ENCODE measurements around the gene PDE6B.
"Not testable (repeated sequence)": the region's sequence is repeated elsewhere in the genome, so short reads cannot be mapped to it uniquely, and the experiment has no call there.

The PDE6B gene

DNA sequence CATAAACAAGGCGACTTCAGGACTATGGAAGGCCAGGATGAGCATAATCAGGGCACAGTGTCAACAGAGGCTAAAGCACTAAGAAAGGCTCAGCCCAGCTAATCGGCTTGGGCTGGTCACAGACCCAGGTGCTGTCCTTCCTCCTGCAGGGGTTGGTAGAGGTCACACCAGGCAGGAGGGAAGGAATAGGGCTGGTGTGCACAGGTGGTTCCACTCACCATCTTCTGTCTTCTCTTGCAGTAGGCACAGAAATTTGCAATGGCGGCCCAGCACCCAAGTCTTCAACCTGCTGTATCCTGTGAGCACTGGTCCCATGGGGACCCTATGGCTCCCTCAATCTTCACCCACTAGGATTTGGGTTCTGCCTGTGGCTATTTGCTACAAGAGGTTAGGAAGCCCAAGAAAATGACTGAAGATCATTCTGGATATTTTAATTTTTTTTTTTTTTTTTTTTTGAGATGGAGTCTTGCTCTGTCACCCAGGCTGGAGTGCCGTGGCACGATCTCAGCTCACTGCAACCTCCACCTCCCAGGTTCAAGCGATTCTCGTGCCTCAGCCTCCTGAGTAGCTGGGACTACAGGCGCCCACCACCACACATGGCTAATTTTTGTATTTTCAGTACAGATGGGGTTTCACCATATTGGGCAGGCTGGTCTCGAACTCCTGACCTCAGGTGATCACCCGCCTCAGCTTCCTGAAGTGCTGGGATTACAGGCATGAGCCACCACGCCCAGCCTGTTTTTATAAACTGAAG is 44.6 kb downstream of the PDE6B start:
- not testable (repeated sequence) for DNase-seq (ENCODE audit: low read depth)

- DNase-seq (ENCODE audit: low read depth) = no peak
Measured at GRCh38 chr4:671769-672168, 46.4 kb downstream of the PDE6B start.

DNA sequence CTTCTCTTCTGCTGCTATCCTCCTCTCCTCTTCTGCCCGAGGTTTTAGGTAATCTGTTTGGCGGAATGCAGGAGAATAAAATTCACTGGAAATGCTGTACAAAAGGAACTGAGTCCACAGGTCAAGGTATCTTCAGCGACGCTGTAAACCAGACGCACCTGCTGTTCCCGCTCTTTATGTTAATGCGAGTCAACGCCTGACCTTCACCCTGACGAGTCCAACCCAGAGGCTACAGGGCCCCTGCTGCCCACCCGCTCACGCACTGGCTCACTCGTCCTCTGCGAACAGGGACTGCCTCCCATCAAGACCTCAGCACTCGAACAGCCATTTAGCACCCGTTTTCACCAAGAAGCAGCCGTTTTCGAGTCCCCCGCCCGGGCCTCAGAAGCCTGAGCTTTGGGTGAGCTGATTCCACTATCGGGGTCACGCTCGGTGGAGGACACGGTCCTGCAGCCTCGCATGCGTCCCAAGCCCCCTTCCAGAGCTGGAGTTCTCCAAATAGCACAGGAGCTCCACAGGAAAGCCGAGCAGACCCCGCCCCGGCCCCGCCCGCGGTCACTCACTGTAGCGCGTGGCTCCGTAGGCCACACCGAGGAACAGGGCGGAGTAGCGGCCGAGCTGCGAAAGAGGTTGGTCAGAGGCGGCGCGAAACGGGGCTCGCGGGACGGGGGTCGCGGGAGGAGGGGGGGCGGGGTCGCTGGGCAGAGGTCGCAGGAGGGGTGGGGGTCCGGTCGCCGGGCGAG is 48.1 kb downstream of the PDE6B start:
- no peak for DNase-seq (ENCODE audit: low read depth)

- DNase-seq (ENCODE audit: low read depth) = peak; percentile 71
Measured at GRCh38 chr4:674172-675035, 49.0 kb downstream of the PDE6B start, which contains the start of the genes ATP5ME and MYL5. TSS of gene ATP5ME (minus strand) at chr4:674276. CDS start at chr4:674247, 29 bp downstream. TSS of gene MYL5 (plus strand) at chr4:674542. CDS start at chr4:678027, 3,485 bp downstream.

GRCh38 chr4:675036-675882 is 49.9 kb downstream of the PDE6B start:
- DNase-seq (ENCODE audit: low read depth) = no peak

DNA sequence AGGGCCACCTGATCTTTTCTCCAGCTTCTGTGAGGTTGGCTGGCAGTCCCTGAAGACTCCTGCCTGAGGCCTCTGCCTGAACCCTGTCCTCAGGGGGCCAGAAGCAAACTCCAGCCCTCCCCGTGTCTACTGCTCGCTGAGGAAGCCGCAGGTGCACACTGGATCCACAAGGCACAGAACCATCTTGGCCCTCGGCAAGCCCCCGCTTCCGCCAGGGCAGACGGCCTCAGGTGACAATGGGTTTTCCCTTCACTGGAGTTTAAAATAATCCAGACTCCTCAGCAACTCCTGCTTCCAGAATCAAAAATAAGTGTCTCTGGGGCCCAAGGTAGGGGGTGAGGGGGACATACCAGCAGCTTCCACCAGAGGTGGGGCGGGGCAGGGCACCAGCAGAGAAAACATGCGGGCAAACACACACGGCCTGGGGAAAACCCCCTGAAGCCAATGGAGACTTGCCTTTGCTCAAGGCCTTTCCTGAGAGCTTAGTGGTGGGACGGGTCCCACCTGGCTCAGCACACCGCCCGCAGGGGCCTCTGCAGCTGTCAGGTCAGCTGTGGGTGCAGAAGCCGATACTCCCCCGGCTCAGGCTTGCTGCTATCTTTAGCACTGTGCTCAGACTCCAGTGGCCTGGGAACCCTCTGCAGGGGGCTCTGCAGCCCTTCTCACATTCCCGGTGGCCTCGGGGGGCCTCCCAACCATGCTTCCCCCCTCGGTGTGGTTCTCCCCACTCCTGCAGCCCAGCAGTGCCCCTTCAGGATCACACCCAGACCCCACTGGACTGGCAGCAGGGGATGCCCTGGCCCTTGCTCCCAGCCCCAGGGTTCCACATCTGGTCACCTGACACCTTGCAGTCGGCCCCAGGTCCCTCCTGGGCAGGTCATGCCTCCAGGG is 50.9 kb downstream of the PDE6B start:
- DNase-seq (ENCODE audit: low read depth) = no peak

DNA sequence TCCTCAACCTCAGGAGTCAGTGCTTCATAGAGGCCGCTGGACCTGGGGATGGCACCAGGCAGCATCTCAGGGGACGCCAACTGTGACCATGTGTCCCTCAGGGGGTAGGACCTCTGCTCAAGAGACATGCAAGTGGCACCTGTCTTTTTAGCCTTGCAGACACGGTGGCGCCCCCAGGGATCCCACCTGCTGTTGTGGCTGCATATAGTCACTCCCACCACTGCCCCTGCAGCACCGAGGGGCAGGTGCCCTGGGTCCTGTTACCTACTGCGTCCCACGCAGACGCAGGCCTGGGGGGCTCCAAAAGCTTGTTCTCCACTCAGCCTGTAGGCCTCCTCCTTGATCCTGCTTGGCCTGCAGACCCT is 51.5 kb downstream of the PDE6B start:
- no peak for DNase-seq (ENCODE audit: low read depth)

GRCh38 chr4:677431-678293 is 52.3 kb downstream of the PDE6B start:
- no peak for DNase-seq (ENCODE audit: low read depth)

GRCh38 chr4:678331-679103 is 53.1 kb downstream of the PDE6B start:
- DNase-seq (ENCODE audit: low read depth) = no peak

GRCh38 chr4:679104-679481 is 53.7 kb downstream of the PDE6B start:
- no peak for DNase-seq (ENCODE audit: low read depth)

GRCh38 chr4:679629-680028 is 54.3 kb downstream of the PDE6B start:
- no peak for DNase-seq (ENCODE audit: low read depth)

GRCh38 chr4:680091-680490 is 54.7 kb downstream of the PDE6B start:
- no peak for DNase-seq (ENCODE audit: low read depth)

DNA sequence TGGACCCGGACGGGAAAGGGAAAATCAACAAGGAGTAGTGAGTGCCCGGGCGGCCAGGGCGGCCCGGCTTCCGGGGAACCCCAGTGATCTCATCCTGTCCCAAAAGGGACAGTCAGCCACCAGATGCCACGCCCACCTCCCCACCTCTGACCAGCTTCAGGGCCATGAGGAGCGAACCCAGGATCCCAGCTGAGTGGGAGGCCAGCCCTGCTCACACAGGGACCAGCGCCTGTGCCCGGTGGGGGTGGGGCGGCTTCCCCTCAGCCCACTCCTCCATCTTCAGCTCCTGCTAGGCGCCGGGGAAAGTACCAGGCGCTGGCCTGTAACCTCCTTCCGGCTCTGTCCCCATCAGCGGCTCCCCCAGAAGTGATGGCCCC is 55.2 kb downstream of the PDE6B start:
- no peak for DNase-seq (ENCODE audit: low read depth)

DNA sequence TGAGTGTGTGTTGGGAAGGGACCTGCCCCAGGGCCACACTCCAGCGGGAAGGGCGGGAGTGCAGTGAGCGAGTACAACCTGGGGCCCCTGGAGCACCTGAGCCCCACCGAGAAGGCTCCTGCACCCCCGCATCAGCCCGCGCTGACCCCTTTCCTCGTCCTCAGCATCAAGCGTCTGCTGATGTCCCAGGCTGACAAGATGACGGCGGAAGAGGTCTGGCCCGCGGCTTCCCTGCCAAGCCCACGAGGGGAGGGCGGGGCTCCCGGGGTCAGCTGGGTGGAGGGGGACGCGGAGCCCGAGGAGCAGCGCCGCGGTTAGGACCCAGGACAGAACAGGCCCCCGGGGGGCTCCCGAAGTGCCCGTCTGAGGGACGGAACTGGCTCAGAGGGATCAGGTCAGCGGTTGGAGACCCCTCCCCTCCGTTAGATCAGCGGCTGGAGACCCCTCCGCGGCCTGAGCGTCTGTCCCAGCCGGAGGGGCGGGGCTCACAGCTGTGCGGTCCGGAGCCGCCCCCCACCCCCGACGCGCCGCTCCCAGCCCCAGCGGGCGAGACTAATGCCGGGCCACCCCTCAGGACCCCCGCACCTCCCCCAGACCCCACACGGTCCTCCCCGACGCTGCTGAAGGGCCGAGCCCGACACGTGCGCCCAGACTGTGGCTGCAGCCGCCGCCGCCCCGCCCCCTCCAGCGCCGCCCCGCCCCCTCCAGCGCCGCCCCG is 55.7 kb downstream of the PDE6B start:
- DNase-seq (ENCODE audit: low read depth) = no peak

DNA sequence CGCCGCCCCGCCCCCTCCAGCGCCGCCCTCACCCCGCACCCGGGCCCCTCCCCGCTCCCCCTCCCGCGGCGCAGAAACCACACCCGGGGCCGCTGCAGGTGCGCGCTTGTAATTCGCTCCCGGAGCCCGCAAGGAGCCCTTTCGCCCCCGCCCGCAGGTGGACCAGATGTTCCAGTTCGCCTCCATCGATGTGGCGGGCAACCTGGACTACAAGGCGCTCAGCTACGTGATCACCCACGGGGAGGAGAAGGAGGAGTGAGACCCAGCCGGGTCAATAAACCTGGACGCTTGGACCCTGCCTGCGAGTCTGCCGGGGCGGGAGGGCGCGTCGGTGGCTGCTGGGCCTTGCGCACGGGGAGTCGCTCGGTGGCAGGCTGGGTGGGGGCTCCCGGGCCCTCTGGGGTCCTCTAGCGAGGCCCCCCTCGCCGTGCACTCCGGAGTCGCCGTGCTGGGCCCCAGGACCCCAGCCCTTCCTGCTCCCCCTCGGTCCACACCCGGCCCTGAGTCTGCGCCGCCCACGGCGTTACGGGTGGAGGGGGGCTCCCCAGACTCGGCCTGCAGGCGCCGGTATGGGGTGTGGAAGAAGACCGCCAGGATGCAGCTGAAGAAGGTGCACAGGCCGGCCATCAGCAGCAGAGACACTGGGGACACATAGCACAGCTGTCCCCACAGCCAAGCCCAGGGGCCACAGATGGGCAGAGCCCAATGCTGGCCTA is 56.5 kb downstream of the PDE6B start:
- DNase-seq (ENCODE audit: low read depth) = no peak

- no peak for DNase-seq (ENCODE audit: low read depth)
Measured at GRCh38 chr4:682490-683172, 57.3 kb downstream of the PDE6B start.
